Colon (tissue), 2 donors: Measurements from ENCODE around the gene ARL4D.
A peak's percentile ranks its signal among the peaks of the same experiment; 100 is the strongest.
"Not testable (repeated sequence)": the region's sequence is repeated elsewhere in the genome, so short reads cannot be mapped to it uniquely, and the experiment has no call there.

Source experiments
- FAIRE-seq: peaks from 2 replicates; lab custom pipeline; 2012; peaks lifted over from hg19 to GRCh38; lab: Jason Lieb, UNC
- donor health status: control.
- donor health status: control.

Gene ARL4D, protein sequence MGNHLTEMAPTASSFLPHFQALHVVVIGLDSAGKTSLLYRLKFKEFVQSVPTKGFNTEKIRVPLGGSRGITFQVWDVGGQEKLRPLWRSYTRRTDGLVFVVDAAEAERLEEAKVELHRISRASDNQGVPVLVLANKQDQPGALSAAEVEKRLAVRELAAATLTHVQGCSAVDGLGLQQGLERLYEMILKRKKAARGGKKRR

DNA sequence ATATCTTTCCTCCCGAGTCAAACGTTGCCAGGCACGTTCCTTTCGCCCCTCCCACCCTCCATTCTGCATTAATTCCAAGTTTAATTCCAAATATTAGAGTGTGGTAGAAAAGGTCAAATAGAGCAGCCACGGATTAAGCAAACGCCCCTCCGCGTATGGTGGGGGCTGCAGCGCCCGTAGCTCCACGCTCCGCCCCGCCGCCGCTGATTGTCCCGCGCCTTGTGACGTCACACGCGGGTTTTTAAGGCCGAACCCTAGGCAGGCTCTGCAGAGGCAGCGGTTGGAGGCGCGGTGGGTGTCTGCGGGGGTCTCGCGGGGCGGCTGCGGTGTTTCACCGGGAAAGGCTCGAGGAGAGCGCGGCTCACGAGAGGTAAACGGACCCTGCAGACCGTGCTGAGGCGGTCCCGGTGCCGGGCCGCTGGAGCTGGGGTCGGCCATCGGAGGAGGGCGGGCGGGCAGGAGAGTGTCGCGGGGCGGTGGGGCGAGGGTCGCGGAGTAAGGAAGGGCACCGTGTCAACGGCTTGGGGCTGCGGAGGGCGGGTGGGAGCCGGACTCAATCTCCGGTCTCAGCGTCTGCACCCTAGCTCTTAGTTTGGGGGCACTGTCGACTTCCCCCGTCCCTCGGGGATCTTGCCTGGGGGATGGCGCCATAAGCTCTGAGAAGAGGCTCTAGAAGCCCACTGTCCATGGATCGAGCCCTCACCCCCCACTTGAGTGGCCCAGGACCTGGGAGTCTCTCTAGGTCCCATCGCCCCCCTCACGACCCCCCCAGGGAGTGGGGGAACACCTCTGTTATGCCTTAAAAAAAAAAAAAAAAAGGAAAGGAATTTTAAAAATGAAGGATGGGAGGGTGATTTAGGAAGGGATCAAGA lies at the start of gene ARL4D:
Gene ARL4D, plus strand, starts transcription at position 270 of the 872 bp plus-strand sequence. CDS start 740 bp downstream, outside the sequence.
- no peak for FAIRE-seq

DNA sequence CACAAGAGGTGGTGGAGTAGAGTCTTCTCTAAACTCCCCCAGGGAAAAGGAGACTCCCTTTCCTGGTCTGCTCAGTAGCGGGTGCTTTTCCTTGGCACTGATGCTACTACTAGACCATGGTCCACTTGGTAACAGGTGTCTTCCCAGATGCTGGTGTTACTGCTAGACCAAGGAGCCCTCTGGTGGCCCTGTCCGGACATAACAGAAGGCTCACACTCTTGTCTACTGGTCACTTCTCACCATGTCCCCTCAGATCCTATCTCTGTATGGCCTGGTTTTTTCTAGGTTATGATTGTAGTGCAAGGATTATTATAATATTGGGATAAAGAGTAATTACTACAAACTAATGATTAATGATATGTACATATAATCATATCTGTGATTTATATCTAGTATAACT lies 49.7 kb upstream of the ARL4D start:
- FAIRE-seq, result no peak

DNA sequence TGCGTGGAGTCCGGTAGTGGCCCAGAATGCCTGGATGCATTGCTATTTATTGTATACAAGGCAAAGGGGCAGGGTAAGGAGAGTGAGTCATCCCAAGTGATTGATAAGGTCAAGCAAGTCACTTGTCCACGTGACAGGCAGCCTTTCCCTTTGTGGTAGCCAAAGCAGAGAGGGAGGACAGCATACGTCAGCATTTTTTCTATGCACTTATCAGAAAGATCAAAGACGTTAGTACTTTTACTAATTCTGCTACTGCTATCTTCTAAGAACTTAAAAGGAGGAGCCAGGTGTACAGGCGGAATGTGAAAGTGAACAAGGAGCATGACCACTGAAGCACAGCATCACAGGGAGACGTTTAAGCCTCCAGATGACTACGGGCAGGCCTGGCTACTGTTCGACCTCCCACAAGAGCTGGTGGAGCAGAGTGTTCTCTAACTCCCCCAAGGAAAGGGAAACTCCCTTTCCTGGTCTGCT lies 47.9 kb upstream of the ARL4D start:
- no peak for FAIRE-seq

DNA sequence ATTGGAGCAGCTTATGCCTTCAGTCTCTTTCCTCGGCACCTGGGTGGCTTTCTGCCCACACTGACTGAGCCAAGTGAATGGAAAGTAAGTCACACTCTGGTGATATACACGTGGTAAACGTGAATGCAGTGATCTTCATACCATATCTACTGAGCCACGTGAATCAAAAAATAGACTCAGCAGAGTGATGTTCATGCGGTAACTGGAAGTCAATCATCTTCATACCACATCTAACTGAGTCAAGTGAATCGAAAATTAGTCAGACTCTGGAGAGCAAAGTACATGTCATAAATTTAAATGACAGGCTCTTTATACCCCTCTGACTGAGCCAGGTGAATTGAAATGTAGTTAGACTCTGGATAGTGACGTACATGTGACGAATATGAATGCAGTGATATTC lies 47.1 kb upstream of the ARL4D start:
- no peak for FAIRE-seq

DNA sequence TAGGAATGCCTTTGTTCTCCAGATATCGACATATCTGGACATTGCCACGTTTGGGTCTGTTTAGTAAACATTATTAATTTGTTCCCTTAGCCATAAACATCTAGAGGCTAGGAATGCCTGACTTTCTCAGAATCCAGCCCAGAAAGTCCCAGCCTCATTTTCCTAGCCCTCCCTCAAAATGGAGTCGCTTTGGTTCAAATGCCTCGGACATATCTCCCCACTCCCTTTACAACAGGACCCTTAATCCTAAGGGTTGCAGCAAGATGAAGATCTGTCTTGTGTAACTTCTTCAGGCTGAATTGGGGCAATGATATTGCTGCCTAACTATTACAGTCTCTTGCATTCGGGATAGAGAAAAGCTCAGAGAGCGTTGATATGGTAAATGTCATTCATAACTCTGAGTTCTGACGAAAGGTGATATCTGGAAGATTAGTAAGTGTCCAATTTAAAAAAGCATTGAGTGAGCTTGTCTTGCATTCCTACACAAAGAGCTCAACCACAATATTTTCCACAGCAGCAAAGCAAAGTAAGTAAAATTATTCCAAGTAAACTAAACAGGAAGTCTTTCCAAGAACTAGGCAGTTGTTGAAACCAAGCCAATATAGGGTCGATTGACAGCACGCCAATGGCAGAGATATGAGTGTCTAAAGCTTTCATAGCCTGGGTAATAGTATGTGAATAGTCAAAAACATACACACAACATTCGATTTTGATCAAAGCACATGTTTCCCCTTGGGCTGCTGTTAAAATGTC lies 46.0 kb upstream of the ARL4D start:
- no peak for FAIRE-seq

DNA sequence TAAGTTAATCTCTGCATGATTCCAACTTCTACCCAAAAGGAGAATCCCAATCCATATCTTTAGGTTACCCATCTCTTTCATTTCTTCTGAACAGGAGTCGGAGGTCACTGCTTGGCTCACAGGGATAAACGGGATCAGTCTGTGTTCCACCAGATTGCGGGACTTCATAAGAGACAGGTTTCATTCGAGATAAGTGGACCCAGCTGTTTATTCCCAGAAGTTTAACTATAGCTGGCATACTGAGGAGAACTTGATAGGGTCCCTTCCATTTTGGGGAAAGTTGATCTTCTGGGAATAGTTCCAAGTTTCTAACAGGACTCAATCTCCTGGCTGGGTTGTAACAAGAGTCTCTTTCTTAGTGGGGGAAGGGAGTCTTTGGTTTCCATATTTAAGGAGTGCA lies 45.4 kb upstream of the ARL4D start:
- FAIRE-seq, result no peak

DNA sequence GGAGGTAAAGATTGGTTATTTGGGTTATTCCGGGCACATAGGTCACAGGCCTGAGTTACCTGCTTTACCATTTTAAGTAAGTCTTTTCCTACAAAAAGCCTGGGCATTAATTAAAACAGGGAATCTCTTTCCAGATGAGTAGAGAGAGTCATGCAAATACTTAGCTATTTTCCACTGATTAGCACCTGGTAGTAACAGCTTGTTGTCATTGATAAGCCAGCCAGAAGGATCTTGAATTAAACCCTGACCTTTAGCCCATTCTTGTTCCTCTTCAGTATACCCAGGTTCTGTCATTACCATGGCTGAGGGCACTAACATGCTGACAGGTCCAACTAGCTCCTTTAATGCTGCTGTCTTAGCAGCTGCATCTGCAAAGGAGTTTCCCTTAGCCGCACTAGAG lies 44.4 kb upstream of the ARL4D start:
- no peak for FAIRE-seq

DNA sequence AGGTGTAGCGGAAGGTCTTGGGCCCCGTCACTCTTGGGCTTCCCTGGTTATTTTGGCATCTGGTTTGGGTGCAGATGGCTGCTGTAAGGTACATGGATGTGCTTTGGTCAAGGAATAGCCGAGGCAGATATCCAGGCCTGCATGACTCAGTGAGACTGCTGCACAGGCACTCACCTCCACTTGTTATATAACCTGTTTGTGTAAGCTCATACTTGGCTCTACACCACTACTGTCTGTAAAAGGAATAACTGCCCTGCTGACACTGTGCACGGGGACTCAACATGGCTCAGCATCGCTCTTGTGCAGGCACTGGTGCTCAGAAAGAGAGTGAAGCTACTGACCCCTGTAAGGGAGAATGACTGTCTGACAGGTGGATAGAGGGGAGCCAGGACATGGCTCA lies 42.3 kb upstream of the ARL4D start:
- no peak for FAIRE-seq

DNA sequence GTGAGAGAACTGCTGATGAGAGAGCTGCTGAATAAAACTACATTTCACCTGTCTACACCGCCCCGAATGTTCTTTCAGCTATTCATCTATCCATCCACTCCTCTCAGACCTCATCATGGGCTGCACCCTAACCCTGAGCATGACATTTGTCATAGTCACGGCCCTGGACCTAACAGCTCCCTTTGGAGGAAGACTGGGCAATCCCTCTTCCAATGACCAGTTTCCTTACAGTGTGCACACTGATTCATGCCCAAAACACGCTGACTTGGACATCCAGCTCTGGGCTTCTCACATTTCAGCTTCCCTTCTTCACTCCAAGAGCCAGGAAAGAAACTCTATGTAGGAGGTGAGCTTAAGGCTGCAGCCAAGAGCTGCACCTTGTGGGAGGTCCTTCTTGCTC lies 41.8 kb upstream of the ARL4D start:
- FAIRE-seq, result no peak

DNA sequence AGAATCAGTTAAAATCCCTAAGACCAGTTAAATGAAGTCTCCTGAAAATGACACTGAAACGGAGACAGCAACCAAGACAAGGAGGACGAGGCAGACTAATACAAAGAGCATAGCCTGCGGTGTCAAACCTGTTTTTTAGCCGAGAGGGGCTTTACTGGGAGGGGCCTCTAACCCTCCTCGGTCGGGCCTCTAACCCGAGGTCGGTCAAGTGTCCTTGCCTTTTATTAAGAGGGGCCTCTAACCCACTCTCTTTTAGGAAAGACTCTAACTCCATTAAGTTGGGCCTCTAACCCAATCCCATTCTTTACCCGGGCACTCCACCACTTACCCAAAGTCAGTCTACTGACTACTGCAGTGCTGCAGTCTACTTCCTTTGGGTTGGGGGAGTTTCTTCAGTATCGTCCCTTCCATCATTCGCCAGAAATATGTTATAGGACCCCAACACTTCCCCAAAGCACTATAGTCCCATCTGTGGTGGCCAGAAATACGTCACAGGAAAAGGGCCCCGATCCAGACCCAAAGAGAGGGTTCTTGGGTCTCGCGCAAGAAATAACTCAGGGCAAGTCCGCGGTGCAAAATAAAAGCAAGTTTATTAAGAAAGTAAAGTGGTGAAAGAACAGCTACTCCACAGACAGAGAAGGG lies 39.2 kb upstream of the ARL4D start:
- FAIRE-seq, result no peak

DNA sequence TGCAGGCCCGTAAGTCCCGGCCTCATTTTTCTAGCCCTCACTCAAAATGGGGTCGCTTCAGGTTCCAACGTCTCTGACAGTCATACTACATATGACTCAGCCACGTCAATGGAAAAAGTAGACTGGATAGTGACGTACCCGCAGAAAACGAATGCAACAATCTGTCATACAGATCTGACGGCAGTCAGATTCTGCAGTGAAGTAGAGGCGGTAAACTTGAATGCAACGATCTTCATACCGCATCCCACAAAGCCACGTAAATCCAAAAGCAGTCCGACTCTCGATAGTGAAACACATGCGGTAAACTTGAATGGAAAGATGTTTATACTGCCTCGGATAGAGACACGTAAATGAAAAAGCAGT lies 38.4 kb upstream of the ARL4D start:
- FAIRE-seq, result no peak

DNA sequence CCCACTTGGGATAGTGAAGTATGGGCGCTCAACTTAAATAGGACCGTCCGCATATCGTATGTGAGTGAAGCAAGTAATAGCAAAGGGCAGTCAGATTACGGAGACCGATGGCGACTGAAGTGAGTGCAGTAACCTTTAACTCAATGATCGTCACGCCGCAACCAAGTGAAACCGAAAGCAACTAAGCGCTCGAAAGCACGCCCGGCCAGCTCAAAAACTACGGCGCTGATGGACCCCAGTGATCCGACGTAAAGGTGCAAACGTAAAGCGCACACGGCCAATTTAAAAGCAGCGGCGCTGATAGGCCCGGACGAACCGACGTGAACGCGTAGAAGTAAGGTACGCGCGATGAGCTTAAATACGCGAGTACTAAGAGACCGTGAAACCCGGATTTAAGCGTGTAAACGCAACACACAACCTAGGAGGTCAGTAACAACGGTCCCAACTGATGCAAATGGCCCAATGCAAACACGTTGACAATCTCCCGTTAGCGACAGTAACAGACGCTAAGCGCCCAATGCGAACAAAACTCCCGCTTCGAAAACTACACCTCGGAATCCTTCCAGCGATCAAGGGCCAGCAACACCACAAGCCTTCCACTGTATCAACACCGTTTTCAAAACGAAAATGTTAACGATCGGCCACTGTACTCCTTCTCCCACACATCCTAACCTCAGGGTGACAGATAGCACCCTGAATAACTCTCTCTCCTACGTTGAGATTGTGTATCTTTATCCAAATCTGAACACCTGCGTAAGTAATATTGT lies 37.9 kb upstream of the ARL4D start:
- FAIRE-seq, result peak; percentile 88

DNA sequence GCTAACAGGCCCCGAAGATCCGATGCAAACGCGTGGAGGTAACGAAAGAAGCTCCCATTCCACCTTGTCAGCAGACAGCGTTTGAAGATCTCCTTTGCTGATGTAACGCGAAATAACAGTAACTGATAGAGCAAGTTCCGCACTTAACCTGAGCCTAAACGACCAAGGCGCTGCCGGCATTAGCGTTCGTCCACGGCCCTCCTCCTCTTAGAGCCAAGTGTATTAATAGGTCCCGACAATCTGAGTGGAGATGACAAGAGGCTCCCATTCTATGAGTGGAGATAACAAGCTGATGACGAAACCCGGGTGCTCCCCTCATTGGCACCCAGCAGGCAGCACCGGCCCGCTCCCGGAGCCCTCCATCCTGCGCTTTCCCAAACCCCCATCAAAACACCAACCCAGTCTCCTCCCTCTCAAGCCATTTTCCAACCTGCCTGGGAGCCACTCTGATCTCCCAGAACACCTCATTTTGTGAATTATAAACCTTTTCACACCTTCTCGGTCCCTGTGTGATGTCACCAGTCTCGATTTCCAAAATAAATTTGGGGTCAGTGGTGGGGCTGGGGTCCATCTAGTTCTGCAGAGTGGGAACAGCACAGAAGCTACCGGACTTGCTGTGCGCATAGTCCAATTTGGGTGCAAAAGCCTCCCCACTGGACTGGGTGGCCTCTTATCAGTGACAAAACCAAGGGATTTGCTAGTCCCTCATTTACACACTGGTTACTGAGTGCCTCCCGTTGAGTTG lies 35.4 kb upstream of the ARL4D start:
- no peak for FAIRE-seq

DNA sequence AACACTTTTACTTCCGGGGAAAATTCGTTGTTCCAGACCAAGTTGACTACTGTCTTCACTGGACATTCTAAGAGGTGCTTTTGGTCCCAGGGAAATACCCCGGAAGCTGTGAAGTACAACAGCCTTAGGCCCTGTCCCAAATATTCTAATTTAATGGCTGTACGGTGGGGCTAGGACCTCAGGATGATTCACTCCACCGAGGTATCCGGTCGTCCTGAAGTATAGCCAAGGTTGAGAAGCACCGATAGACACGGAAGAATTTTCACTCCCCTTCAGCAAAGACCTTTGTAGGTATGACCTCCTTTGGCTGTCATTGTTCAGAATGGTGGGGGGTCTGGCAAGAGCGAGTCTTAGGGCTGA lies 34.9 kb upstream of the ARL4D start:
- FAIRE-seq, result no peak

DNA sequence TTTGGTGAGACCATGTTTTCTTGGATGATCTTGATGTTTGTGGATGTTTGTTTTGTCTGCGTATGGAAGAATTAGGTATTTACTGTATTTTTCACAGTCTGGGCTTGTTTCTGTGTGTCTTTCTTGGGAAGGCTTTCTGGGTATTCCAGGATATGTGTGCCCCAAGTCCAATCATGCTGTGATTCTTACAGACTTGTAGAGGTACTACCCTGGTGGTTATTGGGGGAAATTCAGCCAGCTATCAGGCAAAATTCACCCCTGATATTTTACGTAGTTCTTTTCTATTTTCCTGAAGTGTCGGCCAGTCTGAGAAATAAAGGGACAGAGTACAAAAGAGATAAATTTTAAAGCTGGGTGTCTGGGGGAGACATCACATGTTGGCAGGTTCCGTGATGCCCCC lies 33.4 kb upstream of the ARL4D start:
- FAIRE-seq, result no peak

DNA sequence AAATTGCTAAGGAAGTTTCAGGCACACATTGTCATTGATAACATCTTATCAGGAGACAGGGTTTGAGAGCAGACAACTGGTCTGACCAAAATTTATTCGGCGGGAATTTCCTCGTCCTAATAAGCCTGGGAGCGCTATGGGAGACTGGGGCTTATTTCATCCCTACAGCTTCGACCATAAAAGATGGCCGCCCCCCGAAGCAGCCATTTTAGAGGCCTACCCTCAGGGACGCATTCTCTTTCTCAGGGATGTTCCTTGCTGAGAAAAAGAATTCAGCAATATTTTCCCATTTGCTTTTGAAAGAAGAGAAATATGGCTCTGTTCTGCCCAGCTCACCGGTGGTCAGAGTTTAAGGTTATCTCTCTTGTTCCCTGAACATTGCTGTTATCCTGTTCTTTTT lies 32.9 kb upstream of the ARL4D start:
- FAIRE-seq, result not testable (repeated sequence)

DNA sequence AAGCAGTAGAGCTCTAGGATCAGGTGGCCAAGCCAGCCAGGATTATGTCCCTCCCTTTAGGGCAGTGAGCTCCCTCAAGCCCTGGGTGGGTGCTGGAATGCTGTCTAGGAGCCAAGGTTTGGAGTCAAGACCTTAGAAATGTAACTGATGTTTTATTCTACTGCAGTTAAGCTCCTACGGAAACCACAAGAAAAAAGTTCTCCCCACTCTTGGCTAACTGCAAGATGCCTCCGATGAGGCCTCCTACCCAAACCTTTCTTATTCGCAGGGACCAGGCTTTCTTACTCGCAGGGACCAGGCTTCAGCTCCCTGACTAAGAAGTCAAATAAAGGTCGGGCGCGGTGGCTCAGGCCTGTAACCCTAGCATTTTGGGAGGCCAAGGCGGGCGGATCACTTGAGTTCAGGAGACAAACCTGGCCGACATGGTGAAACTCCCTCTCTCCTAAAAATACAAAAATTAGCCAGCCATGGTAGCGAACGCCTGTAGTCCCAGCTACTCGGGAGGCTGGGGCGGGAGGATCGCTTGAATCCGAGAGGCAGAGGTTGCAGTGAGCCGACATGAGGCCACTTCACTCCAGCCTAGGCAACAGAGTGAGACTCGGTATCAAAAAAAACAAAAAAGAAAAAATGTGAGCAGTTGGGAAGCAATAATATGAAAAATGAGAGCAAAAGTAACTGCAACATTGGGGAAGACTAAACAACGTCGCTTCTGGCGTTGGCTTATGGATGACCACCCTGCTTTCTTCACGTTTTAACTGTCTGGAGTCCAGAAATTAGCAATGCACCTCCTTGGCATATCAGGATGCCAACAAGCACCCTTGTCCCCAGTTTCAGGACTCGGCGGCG lies 31.7 kb upstream of the ARL4D start:
- no peak for FAIRE-seq

DNA sequence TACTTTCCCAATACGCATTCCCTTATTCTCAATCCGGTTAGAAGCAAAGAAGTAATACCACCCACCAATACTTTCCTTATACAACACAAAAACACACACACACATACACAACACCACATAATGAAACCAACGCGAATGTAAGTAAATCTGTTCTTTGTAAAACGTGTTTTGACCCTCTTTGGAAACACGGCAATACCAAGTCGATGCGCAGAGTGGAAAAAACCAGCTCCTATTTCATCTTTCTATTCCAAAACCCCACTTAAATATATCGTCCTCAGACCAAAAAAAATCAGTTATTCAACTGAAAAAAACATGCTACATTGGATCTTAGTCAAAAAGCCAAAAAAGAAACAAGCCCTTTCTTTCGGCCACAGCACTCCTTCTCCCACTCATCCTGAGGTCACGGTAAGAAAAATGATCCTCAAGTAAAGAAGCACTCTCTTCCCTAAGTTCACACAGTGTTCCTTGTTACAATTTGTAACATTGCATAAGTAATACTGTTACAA lies 31.0 kb upstream of the ARL4D start:
- peak; percentile 75 for FAIRE-seq

DNA sequence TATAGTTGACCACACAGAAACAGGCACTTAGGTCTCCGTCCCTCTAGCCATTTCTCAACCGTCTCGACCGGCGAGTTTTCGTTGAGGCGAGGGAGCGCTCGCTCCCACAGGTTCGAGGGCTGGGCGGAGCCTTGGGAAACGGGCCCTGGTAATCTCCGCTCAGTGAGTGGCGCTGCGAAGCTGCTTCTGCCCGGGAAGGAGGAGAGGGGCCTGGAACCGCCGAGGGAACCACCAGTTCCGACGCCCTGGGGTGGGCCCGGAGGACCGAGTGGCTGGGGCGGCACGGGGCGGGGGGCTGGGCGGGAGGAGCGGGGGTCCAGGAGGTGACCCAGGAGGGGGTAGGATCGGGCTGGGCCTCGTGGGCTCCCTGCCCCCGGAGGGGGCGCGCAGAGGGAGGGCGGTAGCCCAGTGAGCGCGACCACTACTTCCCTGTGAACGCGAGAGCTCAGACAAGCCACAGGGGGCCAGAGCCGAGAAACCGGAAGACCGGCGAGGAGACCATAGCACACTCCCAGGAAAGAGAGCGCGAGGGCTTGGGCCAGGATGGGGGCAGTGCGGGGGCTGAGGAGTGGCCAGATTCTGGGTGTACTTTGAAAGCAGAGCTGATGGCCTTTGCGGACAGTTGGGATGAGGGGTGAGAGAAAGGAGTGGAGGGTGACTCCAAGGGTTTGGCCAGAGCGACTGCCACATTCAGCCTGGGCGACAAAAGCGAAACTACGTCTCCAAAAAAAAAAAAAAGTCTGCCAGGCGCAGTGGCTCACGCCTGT lies 29.9 kb upstream of the ARL4D start:
- FAIRE-seq, result no peak
